Measurements from ENCODE around the gene HECTD4.

DNA sequence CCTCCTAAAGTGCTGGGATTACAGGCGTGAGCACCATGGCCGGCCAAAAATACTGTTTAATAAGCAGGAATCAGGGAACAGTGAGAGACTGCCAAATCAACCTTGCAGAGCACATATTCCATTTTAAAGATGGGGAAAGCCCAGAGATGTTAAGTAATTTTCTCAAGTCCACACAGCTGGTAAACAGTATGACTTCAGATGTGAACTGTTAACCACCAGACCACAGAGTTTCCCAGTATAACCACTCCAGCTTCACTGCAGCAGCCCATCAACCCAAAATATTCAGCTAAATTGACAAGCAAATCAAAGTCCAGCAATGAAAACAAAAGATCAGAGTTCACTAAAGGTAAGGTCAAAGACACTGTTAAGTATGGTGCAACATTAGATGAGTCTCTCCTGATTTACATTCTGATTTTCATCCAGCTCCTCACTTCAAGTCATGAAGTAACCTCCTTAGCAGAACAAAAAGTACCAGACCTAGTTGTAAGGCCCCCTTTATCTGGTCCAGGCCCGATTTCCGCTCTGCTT lies 174.8 kb downstream of the HECTD4 start:
- TF ChIP-seq, protein P1, sequence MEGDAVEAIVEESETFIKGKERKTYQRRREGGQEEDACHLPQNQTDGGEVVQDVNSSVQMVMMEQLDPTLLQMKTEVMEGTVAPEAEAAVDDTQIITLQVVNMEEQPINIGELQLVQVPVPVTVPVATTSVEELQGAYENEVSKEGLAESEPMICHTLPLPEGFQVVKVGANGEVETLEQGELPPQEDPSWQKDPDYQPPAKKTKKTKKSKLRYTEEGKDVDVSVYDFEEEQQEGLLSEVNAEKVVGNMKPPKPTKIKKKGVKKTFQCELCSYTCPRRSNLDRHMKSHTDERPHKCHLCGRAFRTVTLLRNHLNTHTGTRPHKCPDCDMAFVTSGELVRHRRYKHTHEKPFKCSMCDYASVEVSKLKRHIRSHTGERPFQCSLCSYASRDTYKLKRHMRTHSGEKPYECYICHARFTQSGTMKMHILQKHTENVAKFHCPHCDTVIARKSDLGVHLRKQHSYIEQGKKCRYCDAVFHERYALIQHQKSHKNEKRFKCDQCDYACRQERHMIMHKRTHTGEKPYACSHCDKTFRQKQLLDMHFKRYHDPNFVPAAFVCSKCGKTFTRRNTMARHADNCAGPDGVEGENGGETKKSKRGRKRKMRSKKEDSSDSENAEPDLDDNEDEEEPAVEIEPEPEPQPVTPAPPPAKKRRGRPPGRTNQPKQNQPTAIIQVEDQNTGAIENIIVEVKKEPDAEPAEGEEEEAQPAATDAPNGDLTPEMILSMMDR (conservative IDR thresholded peaks at IDR 0.05 in 1 of 2, IDR thresholded peaks at IDR 0.05 in 1 of 2; ENCODE audit: extremely low read depth in 1 of 2, insufficient read depth in 1 of 2, low read depth in 1 of 2, low read length in 2 of 2), result no peak
- TF ChIP-seq EZH2 (IDR thresholded peaks at IDR 0.05; ENCODE audit: borderline replicate concordance, low read length), result no peak
